A673 (cell line): ENCODE measurements around the gene CXorf38. TPM values are rescaled to one million over a fixed set of nuclear protein-coding genes. Genes with fewer than 3 reads are reported as not detected.

Experiments used
- BruUV-seq: library from RNA; stranded (reverse); fragments of 400-500 nt; replicated peaks from 2 replicates; lab custom pipeline; 2021; lab: Mats Ljungman, UMichigan
- CTCF ChIA-PET: fragments of 300-600 bp; sonication (Branson Sonifier 250); formaldehyde crosslinking; loops from one replicate; lab custom pipeline; 2022; ENCODE audit warnings: antibody characterized with exemption; lab: Charles Lee
- POLR2A ChIA-PET: fragments of 300-600 bp; sonication (Branson Sonifier 250); formaldehyde crosslinking; loops from one replicate; lab custom pipeline; 2022; ENCODE audit warnings: antibody characterized with exemption; ENCODE audit not compliant: low non-redundant PET; lab: Charles Lee
- DNase-seq: peaks from one replicate; pipeline ENCODE4 v3.0.0-alpha.2; 2015; ENCODE audit warnings: low spot score
- H3K27ac ChIP-seq: fragments of 200-600 bp; sonication (generic); 2 replicates; pipeline ENCODE4 v1.5.1; 2016; ENCODE audit warnings: mixed run types, low read depth, mild to moderate bottlenecking, mixed read lengths, antibody characterized with exemption, low read length; ENCODE audit not compliant: poor library complexity, severe bottlenecking
- H3K27me3 ChIP-seq: fragments of 200-600 bp; sonication (generic); replicated peaks from 2 replicates; pipeline ENCODE4 v1.6.1; 2017; ENCODE audit warnings: mixed run types, low read depth, mild to moderate bottlenecking, mixed read lengths, antibody characterized with exemption, low read length; ENCODE audit not compliant: insufficient read depth, poor library complexity
- H3K36me3 ChIP-seq: fragments of 200-600 bp; sonication (generic); 2 replicates; pipeline ENCODE4 v1.6.1; 2016; ENCODE audit warnings: mixed run types, mild to moderate bottlenecking, mixed read lengths, antibody characterized with exemption, low read length; ENCODE audit not compliant: insufficient read depth, poor library complexity, severe bottlenecking
- H3K4me1 ChIP-seq: fragments of 200-600 bp; sonication (generic); 2 replicates; pipeline ENCODE4 v1.6.1; 2017; ENCODE audit warnings: mixed run types, mild to moderate bottlenecking, mixed read lengths, antibody characterized with exemption, low read length; ENCODE audit not compliant: insufficient read depth, poor library complexity, severe bottlenecking
- H3K4me3 ChIP-seq: fragments of 200-600 bp; sonication (generic); 2 replicates; pipeline ENCODE4 v1.5.1; 2016; ENCODE audit warnings: low read depth, mixed run types, mild to moderate bottlenecking, mixed read lengths, low read length; ENCODE audit not compliant: poor library complexity, severe bottlenecking
- H3K9me3 ChIP-seq: fragments of 200-600 bp; sonication (generic); 2 replicates; pipeline ENCODE4 v1.6.1; 2016; ENCODE audit warnings: mixed run types, low read depth, mild to moderate bottlenecking, mixed read lengths, antibody characterized with exemption, low read length; ENCODE audit not compliant: poor library complexity, severe bottlenecking
- EZH2 ChIP-seq: fragments of 200-600 bp; sonication (generic); IDR thresholded peaks from 2 replicates; pipeline ENCODE4 v1.6.1; 2017; ENCODE audit warnings: borderline replicate concordance, low read depth, mild to moderate bottlenecking, mixed read lengths, antibody characterized with exemption, low read length; ENCODE audit not compliant: poor library complexity, severe bottlenecking
- intact Hi-C: fragments of 100-400 bp; cut with micrococcal nuclease; formaldehyde crosslinking; loops from one replicate; pipeline ENCODE4 v1.10.0; 2022; ENCODE audit not compliant: unreplicated experiment
- total RNA-seq: library from RNA; stranded (reverse); gene quantifications from 2 replicates; pipeline ENCODE4 v1.2.3, GENCODE V29; 2021
- TF ChIP-seq, protein P1 (sequence below): fragments of 300-800, 200-600 bp; sonication (generic); conservative IDR thresholded peaks from 2 replicates; pipeline ENCODE4 v1.5.1; 2017; ENCODE audit warnings: low read depth, mild to moderate bottlenecking, antibody characterized with exemption, low read length, moderate library complexity, mixed read lengths

Gene CXorf38
- total RNA-seq, 1 experiment from 2014 or later = 8.1 TPM

DNA sequence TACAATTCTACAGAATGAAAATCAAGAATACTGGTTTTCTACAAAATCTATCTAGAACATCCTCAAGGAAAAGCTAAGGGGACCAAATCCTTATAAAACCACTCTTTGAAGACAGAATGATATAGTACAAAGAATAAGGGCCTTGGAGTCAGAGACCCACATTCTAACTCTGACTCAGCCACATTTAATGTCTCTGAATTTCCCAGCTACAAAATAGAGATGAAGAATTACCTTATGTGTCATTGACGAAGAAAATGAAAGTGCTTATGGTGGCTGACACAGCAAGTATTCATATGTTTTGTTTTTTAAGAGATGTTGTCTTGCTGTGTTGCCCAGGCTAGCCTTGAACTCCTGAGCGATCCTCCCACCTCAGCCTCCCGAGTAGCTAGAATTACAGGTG is 35.9 kb upstream of the CXorf38 start:
- POLR2A ChIA-PET = no interaction called here
- CTCF ChIA-PET = no interaction called here
- peaks cover 11% of the 10 kb centered on the region for H3K36me3 ChIP-seq
- H3K9me3 ChIP-seq = no peaks in the 10 kb centered on the region
- DNase-seq = no peak
- BruUV-seq = no TSS peak
- no peak overlapping the region for H3K27ac ChIP-seq
- H3K4me1 ChIP-seq = no peaks in the 10 kb centered on the region
- TF ChIP-seq EZH2 = no peak
- TF ChIP-seq, protein P1, sequence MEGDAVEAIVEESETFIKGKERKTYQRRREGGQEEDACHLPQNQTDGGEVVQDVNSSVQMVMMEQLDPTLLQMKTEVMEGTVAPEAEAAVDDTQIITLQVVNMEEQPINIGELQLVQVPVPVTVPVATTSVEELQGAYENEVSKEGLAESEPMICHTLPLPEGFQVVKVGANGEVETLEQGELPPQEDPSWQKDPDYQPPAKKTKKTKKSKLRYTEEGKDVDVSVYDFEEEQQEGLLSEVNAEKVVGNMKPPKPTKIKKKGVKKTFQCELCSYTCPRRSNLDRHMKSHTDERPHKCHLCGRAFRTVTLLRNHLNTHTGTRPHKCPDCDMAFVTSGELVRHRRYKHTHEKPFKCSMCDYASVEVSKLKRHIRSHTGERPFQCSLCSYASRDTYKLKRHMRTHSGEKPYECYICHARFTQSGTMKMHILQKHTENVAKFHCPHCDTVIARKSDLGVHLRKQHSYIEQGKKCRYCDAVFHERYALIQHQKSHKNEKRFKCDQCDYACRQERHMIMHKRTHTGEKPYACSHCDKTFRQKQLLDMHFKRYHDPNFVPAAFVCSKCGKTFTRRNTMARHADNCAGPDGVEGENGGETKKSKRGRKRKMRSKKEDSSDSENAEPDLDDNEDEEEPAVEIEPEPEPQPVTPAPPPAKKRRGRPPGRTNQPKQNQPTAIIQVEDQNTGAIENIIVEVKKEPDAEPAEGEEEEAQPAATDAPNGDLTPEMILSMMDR = no peak
- H3K27me3 ChIP-seq = no peaks in the 10 kb centered on the region
- intact Hi-C loops = no loop called here
- H3K4me3 ChIP-seq = no peak overlapping the region

DNA sequence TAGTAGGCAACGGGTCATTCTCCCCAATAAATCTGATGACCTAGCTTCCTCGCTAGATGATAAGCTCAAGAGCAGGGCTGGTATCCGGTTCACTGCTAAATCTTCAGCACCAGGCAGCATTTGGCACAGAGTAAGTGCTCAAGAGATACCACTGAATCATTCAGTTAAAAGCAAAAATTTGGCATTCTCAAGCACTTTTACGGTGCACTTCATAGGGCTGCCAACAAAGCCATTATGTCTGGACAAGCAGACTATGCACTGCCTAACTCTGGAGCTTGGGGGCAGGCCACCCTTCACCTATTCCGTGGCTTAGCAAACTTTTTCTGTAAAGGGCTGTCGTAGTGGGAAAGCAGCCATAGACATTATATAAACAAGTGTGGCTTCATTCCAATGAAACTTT is 23.8 kb upstream of the CXorf38 start:
- no peak for TF ChIP-seq EZH2
- TF ChIP-seq, protein P1 = no peak
- H3K4me3 ChIP-seq = no peak overlapping the region
- no peaks in the 10 kb centered on the region for H3K9me3 ChIP-seq
- ChIA-PET POLR2A (no interaction called here), CTCF (no interaction called here)
- H3K36me3 ChIP-seq = peaks cover 7% of the 10 kb centered on the region
- DNase-seq = no peak
- intact Hi-C loops = no loop called here
- BruUV-seq = no TSS peak
- no peaks in the 10 kb centered on the region for H3K4me1 ChIP-seq
- no peak overlapping the region for H3K27ac ChIP-seq
- no peaks in the 10 kb centered on the region for H3K27me3 ChIP-seq

DNA sequence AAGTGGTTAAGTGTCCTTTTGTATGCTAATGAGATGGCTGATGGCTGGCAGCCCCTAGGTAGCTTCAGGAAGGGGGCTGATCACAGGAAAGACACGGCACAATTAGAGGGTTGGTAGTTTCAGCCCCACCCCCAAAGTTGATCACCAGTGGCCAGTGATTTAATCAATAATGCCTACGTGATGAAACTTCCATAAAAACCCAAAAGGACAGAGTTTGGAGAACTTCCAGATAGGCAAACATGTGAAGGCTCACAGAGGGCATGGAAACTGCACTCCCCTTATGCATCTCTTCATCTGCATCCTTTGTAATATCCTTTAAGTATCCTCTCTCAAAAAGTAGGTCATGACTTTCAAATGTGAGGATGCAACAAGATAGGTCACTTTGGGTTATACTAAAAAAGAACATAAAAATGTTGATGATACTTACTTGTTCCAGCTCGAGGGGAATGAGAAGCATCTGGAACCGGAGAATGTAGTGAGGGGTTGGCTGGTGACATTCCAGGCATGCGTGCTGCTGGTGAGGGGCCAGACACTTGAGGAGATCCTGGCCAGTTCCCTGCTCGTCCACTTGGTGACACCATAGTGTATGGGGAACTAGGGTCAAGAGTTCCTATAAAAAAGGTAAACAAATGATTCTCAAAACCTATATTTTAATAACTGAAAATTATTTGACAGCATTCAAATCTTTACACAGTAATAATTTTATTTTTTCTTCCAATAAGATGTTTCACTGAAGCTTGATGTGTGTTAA is 16.7 kb upstream of the CXorf38 start:
- Histone ChIP-seq H3K4me1 (no peaks in the 10 kb centered on the region), H3K27me3 (no peaks in the 10 kb centered on the region), H3K9me3 (no peaks in the 10 kb centered on the region), H3K27ac (no peak overlapping the region), H3K36me3 (peaks cover 19% of the 10 kb centered on the region), H3K4me3 (no peak overlapping the region)
- TF ChIP-seq EZH2 = no peak
- TF ChIP-seq, protein P1 = 0 out of 2 replicates have a peak, but pooled peaks have one; percentile 10
- DNase-seq = no peak
- BruUV-seq = no TSS peak
- ChIA-PET CTCF (no interaction called here), POLR2A (no interaction called here)
- intact Hi-C loops = no loop called here
